Measurements from ENCODE around the gene GARIN3. TPM values are rescaled to one million over a fixed set of nuclear protein-coding genes. Genes with fewer than 3 reads are reported as not detected.

GARIN3 gene
- total and polyA plus RNA-seq, 7 donors, result not detected

DNA sequence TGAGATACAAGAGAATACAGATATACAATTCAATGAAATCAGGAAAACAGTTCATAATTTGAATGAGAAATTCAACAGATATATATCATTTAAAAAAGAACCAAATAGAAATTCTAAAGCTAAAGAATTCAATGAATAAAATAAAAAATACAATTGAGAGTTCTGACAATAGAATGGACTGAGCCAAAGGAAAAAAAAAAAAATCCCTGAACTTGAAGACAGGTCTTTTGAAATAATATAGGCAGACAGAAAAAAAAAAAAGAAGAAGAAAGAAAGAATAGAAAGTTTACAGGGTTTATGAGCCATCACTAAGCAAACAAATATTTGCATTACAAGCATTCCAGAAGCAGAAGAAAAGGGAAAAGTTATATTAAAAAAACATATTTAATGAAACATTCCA lies 44.4 kb downstream of the GARIN3 start:
- TF ChIP-seq POLR2A (IDR thresholded peaks at IDR 0.05) (no peak), EP300 (IDR thresholded peaks at IDR 0.05) (no peak)
- no peaks in the 10 kb centered on the region for H3K4me1 ChIP-seq
- no peaks in the 10 kb centered on the region for H3K27me3 ChIP-seq

DNA sequence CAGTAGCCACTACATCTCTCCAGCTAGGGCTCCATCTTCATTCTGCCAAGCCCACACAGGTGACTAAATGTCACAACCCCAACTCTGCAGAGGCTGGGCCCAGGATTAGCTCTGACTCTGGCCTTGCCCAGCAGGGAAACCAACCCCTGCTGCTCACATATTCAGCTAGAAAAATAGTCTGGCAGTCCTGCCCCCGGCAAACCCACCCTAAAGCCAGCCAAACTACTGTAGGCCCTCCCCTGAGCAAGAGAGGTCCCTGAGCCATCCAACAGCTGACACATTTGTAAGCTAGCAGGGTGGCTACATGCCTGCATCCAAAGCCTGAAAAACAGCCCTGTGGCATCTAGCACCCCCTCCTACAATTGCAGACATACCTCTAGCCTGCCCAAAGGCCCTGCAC lies 46.0 kb downstream of the GARIN3 start:
- no peaks in the 10 kb centered on the region for H3K27me3 ChIP-seq
- no peak for TF ChIP-seq POLR2A (IDR thresholded peaks at IDR 0.05)
- TF ChIP-seq POLR2AphosphoS5 (IDR thresholded peaks at IDR 0.05), result no peak
- TF ChIP-seq EP300 (IDR thresholded peaks at IDR 0.05), result no peak
- H3K27ac ChIP-seq, result no peak overlapping the region
- no peaks in the 10 kb centered on the region for H3K4me1 ChIP-seq
- H3K9me3 ChIP-seq, result peaks cover 0 to 8% (median 3%) of the 10 kb centered on the region in 4 donors
- DNase-seq, result no peak
- intact Hi-C loops (cut with DNase I), result no loop called here
- no peak overlapping the region for H3K4me3 ChIP-seq
- 85 to 87% methylated on average over 1 of the region's 1 CpG for WGBS, 2 donors
- no peaks in the 10 kb centered on the region for H3K36me3 ChIP-seq

More for the DNA sequence above, 44.4 kb downstream of the GARIN3 start:
- Histone ChIP-seq H3K36me3 (no peaks in the 10 kb centered on the region), H3K27ac (no peak overlapping the region), H3K9me3 (peaks cover 0 to 8% (median 3%) of the 10 kb centered on the region in 4 donors), H3K4me3 (no peak overlapping the region)
- DNase-seq, result no peak
- intact Hi-C loops (cut with DNase I), result no loop called here

DNA sequence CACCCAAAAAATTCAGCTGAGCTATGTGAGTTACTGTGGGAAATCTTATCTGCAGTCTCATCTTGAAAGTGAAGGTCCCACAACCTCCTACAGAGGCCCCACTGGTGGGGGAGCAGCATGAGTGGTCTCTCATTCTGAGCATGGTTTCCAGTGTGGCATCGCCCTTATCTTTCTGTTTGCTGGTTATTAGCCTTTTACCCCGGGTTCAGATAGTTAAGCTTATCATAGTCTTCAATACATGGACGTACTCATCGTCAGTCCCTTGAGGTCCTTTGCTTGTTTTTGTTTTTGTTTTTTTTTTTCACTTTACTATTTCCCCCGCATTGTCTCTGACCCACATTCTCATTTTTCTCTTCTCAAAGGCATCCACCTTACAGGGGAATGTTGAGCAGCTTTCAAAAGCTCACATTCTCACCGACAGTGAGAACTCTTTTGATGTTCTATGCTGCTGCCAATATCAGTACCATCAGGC lies 49.5 kb downstream of the GARIN3 start:
- TF ChIP-seq, protein P1, sequence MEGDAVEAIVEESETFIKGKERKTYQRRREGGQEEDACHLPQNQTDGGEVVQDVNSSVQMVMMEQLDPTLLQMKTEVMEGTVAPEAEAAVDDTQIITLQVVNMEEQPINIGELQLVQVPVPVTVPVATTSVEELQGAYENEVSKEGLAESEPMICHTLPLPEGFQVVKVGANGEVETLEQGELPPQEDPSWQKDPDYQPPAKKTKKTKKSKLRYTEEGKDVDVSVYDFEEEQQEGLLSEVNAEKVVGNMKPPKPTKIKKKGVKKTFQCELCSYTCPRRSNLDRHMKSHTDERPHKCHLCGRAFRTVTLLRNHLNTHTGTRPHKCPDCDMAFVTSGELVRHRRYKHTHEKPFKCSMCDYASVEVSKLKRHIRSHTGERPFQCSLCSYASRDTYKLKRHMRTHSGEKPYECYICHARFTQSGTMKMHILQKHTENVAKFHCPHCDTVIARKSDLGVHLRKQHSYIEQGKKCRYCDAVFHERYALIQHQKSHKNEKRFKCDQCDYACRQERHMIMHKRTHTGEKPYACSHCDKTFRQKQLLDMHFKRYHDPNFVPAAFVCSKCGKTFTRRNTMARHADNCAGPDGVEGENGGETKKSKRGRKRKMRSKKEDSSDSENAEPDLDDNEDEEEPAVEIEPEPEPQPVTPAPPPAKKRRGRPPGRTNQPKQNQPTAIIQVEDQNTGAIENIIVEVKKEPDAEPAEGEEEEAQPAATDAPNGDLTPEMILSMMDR (IDR thresholded peaks at IDR 0.05), result no peak
- TF ChIP-seq EP300 (IDR thresholded peaks at IDR 0.05) (no peak), POLR2A (IDR thresholded peaks at IDR 0.05) (no peak), POLR2AphosphoS5 (IDR thresholded peaks at IDR 0.05) (no peak)
- H3K9me3 ChIP-seq, result peaks cover 0 to 8% (median 3%) of the 10 kb centered on the region in 4 donors
- 64 to 77% methylated on average over 6 of the region's 6 CpGs for WGBS, 2 donors

DNA sequence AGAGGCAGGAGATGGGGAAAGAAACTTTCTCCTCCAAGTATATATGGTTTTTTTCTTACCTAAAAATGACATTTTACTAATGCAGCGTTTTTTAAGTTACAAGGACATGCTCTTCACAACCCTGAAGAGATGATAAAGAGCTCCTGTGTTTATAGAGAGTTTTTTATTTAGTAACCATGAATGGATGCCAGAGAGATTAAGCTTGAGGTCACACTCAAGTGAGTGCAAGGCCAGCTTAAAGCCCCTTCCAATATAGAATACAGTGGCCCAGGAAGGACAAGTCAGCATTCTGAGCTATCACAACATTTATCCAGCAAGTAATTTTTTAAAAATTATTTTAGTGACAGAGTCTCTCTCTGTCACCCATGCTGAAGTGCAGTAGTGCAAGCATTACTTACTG lies 50.6 kb downstream of the GARIN3 start:
- Histone ChIP-seq H3K27ac (no peak overlapping the region), H3K36me3 (no peaks in the 10 kb centered on the region), H3K27me3 (no peaks in the 10 kb centered on the region), H3K4me3 (no peak overlapping the region), H3K4me1 (no peaks in the 10 kb centered on the region), H3K9me3 (no peaks in the 10 kb centered on the region)
- no peak for DNase-seq
- 30 to 80% methylated on average over 1 of the region's 1 CpG for WGBS, 2 donors
- TF ChIP-seq POLR2AphosphoS5 (IDR thresholded peaks at IDR 0.05), result no peak
- TF ChIP-seq POLR2A (IDR thresholded peaks at IDR 0.05), result no peak
- no peak for TF ChIP-seq EP300 (IDR thresholded peaks at IDR 0.05)
- TF ChIP-seq, protein P1 (IDR thresholded peaks at IDR 0.05), result no peak
- intact Hi-C loops (cut with DNase I), result no loop called here

More for the DNA sequence above, 49.5 kb downstream of the GARIN3 start:
- no peaks in the 10 kb centered on the region for H3K27me3 ChIP-seq
- no peak for DNase-seq
- no peaks in the 10 kb centered on the region for H3K36me3 ChIP-seq
- no peak overlapping the region for H3K27ac ChIP-seq
- no peak overlapping the region for H3K4me3 ChIP-seq
- no peaks in the 10 kb centered on the region for H3K4me1 ChIP-seq
- intact Hi-C loops (cut with DNase I), result no loop called here

DNA sequence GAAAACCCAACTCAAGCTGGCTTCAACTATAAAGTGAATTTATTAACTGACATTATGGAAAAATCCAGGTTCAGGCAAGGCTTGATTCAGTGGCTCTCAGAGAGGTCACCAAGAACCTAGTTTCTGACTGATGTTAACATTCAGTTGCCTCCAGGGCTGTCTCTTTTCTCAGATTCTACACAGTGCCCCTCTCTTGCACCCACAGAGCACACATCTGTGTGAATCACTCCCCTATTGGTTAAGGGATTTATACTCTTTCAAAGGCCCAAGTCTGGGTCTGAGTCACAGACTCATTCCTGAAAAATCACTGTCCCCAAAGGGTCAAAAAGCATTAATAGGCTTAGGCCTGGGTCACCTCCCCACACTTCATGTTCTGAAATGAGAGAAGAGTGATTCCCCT lies 51.1 kb downstream of the GARIN3 start:
- no peaks in the 10 kb centered on the region for H3K9me3 ChIP-seq
- no peaks in the 10 kb centered on the region for H3K4me1 ChIP-seq
- H3K36me3 ChIP-seq, result no peaks in the 10 kb centered on the region
- H3K27me3 ChIP-seq, result no peaks in the 10 kb centered on the region
- no peak overlapping the region for H3K4me3 ChIP-seq
- no peak for DNase-seq
- TF ChIP-seq POLR2AphosphoS5 (IDR thresholded peaks at IDR 0.05) (no peak), EP300 (IDR thresholded peaks at IDR 0.05) (no peak), POLR2A (IDR thresholded peaks at IDR 0.05) (no peak)
- TF ChIP-seq, protein P1 (IDR thresholded peaks at IDR 0.05), result no peak
- H3K27ac ChIP-seq, result no peak overlapping the region
- intact Hi-C loops (cut with DNase I), result no loop called here

DNA sequence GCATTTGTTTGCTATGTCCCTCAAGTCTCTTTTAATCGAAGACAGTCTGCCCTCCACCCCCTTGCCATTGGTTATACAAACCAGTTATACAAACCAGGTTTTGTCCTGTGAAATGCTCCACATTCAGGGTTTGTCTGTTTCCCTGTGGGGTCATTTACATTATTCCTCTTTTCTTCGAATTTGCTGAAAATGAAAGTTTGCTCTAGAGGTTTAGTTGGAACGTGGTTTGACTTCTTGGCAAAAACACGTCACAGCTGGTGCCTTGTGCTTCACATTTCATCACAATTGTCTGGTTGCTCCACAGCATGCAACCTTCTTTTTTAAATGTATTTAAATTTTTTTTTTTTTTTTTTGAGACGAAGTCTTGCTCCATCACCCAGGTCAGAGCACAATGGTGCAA lies 53.1 kb downstream of the GARIN3 start:
- intact Hi-C loops (cut with DNase I), result no loop called here
- Histone ChIP-seq H3K4me3 (no peak overlapping the region), H3K27ac (no peak overlapping the region), H3K36me3 (no peaks in the 10 kb centered on the region), H3K4me1 (no peaks in the 10 kb centered on the region), H3K27me3 (no peaks in the 10 kb centered on the region), H3K9me3 (no peaks in the 10 kb centered on the region)
- DNase-seq, result no peak
- 62 to 68% methylated on average over 5 of the region's 5 CpGs for WGBS, 2 donors
- TF ChIP-seq, protein P1 (IDR thresholded peaks at IDR 0.05), result no peak
- TF ChIP-seq POLR2AphosphoS5 (IDR thresholded peaks at IDR 0.05), result no peak
- TF ChIP-seq POLR2A (IDR thresholded peaks at IDR 0.05), result no peak
- no peak for TF ChIP-seq EP300 (IDR thresholded peaks at IDR 0.05)
